HG03025 (cell line): ENCODE measurements around the gene ZFHX3.

ENCODE experiments used
- ATAC-seq: cut with Tn5 transposase; IDR thresholded peaks from one replicate; pipeline ENCODE4 v1.9.1; 2021; ENCODE audit warnings: mild to moderate bottlenecking, moderate library complexity; ENCODE audit not compliant: unreplicated experiment, low FRiP score

Gene ZFHX3

DNA sequence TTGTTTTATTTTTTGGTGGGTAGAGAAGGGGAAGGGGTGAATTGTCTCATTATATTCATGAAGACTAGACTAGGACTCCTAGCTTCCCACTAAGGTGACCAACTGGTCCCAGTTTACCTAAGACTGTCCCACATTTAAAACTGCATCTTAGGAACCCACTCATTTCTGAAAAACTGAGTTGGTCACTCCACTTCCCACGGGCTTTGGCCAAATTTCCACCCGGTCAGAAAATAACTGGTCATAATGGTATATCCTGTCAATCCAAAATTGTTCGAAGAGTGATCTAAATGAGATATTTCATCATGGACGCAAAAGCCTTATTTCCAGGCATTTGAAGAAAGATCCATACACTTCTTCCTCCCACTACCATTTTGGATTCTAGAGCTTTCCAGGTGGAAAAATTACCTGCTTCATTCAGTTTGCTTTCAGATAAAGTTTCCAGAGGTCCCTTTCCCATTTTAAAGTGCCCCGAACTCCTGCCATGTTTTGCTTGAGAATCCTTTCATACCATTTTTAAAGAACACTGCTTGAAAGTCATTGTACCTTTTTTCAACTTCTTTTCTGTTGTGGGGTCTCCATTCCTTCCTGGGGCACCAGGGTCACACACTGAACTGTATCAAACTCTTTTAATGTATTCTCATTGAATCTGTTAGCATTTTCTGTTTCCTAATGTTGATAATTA, 21.8 kb upstream of the ZFHX3 start:
- no peak for ATAC-seq

DNA sequence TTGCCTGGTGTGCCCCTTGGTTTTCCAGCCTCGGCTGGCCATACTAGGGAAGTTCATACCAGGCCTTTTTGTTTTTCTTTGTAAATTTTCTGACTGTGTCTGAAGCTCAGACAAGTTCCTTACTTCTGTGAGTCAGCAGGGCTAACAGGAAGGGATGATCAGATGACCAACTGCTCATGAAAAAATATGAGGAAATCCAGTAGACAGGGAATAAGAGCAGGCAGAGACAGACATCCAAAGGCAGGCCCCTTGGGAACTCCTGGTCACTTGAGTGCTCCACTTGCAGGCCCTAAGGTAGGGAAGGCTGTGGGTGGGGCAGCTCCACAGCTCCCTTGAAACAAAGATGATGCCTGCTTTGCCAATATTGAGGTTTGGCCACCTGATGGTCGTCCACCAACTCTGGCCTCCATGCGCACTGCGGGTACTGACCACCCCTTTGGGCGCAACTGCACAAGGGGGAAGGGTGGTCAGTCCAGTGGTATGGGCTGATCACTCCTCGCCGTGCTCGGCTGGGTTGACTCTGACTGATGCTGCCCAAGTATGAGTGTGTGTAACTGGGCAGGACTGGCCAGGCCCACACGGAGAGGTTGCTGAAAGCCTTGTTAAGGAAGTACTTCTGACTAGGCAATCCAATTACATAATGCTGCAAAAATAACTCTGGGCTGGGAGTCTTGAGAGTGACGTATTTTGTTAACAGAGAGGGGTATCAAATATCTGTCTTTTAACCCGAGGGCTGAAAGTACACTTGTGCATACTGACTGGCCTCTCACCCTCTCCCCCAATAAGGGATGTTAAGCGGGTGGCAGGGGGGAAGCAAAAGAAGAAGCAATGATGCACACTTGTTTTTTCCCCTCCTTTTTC, 20.8 kb upstream of the ZFHX3 start:
- no peak for ATAC-seq

DNA sequence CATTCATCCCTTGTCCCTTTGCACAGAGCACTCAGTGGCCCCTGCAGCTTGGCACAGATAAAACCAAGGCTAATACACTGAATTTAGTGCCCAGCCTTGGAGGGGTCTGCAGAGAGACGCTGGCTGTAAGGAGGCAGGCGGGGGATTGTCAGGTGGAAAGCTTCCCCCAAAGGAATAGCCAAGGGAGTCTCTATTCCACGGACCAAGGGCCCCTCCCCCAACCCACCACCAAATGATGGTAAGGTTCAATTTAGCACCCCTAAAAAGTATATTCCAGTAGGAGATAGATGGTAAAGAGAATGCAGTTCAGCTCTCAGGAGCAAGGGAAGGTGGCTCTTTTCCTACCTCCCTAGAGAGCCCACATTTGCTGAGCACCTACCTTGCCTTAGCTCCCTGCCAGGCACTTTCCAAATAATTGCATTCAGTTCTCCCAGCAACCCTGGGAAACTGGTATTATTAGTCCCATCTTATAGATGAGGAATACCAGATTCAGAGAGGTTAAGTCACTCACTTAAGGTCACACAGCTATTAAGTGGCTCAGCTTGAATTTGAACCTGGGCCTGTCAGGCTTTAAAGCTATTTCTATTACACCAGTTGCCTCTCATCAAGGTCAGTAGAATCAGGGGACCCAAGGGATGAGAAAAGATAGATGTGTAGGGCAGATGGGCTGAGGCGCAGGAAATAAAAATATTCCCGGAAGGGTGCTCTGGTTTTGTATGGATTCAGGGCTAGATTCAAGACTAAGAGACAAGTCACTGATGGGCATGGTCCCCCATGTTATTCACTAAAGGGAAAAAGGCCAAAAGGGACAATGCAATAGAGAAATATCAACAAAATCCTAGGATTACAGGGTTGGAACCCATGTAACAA, 20.0 kb upstream of the ZFHX3 start:
- no peak for ATAC-seq

DNA sequence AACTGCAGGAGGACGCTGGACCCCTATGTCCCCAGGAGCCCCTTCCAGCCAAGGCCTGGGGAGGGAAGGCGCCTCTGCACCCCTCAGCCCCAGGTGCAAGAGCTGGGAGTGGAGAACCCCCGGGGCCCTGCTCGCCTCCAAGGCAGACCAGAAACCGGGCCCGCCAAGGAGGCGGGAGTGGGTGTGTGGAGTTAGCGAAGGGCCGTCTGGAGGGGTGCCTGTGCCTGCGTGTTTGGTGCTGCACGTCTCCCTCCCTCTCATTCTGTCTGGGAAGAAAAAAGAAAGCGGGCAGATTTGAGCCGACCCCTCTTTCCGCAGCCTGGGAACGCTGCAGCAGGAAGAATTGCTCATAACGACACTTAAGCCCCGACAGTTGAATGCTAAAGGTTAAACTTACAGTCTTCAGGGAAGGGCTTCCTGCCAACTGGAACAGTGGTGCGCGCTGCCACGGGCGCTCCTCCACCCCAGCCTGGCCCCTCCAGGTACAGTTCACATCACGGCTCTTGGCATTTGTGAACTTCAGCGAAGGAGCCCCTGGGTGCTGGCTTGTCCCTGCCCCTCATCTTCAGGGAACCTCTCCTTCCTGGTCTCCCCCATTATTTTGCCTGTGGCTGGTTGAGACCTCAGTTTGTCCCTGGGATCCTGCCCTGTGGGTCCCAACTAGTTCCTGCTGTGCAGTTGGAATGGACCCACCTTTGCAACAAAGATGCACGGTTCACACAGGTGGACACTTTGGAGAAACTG, 19.2 kb upstream of the ZFHX3 start:
- no peak for ATAC-seq

DNA sequence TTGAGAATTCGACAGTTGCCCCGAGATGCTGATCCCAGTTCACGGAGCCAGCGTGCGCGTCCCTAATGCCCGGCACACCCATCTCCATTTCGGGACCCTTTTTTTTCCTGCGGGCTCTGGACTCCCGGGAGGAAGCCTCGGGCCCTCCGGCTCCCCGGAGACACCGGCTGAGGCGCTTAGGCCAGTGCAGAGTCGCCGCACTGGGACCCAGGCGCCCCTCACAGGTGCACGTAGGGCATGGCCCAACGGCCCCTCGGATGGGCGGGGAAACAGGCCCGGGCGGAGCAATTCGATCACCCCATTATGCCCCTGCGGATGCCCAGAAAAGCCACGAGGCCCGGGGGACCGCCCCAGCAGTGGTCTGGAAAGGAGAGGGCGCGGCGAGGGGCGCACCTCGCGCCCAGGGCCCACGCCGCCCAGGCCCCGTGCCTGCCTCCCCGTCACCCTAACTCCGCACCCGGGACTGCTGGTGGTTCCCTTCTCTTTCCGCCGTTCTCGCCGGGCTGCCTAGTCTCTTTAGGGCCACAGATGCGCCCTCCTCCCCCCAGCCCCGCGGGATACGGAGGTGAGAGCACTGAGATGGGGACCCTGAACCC, 18.5 kb upstream of the ZFHX3 start:
- ATAC-seq: no peak

DNA sequence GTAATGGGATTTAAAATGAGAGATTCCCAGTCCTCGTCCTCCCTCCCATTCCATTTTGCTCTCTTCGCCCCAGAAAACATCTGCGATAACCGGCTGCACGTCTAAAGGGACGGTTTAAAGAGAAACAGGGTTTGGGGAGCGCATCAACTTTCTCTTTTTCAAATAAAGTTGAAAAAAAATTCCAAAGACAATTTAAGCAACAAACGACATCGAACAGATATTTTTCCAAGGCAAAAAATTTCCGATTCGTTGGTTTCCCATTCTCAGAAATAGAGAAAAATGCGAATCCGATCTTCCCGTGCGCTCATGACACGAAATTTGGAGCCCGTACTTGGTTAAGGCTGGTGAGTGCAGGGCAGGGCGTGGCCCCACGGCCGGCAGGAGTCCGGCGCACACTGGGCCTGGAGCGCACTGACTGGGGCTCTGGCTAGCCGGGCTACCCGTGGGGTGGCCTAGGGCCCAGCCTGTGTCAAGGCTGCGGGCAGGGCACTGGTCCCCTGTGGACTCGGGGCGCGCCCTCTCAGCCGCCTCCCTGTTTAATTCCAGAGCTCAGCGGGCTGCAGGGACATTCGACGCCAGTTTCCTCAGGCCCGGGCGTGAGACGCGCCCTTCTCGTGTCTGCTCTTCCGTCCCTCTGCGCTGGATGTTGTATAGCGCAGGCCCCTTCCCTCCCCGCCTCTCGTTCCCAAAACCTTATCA, 17.9 kb upstream of the ZFHX3 start:
- no peak for ATAC-seq

DNA sequence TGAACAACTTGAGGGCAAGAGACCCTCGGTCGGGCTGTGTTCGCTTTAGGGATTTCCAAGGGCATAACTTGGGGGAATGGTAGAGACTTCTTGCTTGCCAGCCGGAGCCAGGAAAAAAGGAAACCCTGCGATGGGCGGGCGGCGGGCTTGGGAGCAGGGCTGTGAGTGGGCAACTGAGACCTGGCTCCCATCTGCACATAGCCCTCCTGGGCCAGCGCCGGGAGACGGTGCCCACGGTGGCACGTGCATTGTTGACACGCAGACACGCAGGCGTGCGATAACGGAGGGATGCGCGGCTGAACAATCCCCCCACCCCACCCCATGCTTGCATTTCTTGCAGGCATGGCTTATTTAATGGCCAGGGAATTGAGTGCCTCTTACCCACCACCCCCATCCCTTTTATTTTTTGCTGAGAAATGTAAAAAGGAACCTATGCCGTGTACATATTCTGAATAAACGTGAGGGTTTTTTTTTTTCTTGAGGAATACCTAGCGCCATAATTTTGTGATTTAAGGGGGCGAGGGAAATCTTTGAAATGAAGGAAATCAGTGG, 17.1 kb upstream of the ZFHX3 start:
- no peak for ATAC-seq

DNA sequence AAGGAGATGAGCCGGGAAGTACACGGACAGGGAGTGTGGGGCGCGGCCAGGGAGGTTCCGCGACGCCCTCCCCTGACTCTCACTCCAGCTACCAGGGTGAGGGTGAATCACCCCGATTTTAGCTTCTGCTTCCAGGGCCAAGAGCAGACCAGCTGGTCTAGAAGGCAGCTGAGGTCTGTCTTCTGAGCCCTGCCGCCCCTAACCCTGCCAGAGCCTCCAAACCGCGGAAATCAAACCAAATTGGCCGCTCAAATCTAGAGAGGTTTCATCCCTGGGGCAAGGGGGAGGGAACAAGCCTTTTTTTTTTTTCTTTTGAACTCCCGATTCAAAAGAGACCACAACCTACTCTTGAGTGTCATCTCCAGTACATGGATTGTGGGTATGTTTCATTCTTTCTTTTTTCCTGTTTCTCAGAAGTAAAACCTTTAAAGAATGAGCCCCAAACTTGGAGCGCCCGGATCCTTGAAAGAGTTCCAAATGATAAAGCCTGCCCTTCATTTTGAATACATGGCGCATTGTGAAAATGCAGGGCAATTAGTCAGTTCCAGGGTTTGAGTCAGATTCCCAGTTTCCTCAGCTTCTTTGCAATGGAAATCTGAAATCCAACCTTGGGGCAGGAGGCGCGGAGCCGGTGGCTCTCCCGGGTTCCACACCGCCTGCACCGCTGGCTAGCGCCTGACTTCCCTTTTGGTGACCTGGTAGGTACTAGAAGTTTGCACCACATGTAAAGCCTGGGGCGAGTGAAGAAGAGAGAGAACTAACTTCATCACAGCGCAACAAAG, 16.5 kb upstream of the ZFHX3 start:
- no peak for ATAC-seq

DNA sequence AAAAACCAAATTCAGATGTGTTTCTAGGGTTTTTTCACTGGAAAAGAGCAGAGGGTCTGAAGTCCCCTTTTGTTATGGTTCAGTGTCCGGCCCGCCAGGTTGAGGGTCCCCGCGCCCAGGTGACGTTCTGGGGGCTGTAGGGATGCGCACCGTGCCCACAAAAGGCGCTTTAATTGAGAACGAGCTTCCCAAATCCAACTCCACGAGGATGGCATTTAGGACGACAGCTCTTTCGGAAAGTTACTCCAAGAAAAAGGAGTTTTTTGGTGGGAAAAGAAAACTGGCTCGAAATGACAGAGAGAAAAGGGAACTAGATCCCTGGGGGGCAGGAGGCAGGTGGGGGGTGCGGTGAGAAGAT, 15.9 kb upstream of the ZFHX3 start:
- no peak for ATAC-seq

DNA sequence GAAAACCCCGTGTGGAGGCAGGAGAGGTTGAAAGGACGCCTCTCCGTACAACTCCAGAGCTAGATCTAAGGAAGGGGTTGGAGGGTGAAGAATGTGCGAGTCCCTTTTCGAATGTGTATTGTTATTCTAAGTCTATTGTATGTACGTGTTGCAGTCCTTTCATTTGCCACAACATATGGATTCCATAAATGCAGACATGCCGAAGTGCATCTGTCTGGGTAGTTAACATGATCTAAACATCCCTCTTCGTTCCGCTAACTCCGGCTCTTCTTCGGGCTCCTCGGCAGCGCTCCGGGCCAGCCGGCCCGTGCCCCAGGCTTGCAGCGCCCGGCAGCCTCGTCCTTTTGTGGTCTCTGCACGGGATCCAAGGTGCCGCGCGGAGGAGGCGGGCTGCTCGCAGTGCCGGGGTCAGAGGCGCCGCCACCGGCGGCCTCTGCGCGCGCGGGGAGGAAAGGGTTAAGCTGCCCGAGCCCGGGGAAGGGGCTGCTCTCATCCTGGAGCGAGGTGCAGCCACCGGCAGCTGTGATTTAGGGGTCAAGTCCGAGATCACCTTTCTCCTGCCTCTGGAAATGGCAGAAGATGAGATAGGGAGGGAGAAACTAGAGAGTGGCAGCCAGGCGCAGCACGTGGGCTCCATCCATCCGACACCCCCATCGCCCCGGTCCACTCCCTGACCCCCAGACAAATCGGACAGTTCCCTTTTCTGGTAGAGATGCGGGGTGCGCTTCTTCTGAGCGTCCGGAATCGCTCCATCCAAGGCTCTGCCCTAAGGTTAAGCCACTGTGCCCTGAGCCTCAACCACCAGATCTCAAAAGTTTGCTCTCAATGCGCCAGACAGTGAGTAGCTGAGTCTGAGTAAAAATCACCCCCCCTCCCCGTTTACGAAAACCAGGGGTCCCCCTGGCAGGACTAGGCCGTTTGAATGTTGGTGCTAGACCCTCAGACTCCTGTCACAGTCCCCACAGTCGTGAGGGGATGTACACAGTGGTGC, 15.1 kb upstream of the ZFHX3 start:
- ATAC-seq: no peak

DNA sequence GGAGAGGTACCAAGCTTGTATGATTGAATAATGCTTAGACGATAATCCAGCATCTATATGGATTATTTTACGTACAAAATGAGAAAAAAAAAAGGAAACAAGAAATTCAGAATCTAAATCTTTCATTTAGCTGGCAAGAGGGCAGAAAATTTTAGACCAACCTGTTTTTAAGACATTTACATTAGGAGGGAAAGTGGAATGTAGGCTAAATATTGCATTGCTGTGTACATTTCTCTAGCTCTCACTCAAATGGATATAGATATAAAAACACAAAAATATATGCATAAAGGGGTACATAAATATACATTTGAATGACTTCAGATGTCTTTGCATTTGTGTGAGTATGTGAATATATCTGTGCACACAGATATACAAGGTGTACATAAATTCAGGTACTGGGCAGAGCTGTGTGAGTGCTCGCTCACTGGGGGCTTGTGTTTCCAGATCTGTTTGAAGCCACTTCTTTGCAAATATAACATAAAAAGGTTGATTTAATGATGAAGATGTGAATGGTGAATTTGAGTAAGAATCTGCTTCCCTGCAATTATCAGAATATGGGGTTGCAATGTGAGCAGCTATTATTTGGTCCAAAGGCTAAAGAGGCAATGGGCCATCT, 14.2 kb upstream of the ZFHX3 start:
- no peak for ATAC-seq

DNA sequence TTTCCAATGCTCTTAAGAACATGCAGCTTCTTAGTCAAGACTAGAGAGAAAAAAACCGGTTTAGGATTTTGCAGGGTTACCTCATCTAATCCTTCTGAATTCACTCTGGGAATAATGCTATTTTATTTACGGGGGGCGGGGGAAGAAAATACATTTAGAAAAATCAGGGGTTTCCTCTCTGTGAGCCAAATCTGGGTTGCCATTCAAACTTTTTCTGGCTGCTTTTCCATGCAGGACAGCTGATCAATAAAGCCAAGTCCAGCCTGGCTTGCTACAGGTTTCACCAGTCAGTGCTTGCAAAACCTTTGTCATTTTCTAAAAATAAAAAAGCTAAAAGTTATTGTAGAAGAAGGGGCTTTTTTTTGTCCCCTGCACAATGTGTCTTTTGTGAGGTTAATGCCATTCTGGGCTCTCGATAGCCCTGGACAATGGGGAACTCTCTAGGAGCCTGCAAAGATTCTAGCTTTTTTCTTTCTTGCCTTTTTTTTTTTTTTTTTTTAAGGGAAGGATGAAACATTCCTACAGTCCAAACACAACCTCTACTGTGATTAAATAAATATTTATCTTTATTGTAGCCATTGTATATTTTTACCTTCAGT, 13.1 kb upstream of the ZFHX3 start:
- no peak for ATAC-seq

DNA sequence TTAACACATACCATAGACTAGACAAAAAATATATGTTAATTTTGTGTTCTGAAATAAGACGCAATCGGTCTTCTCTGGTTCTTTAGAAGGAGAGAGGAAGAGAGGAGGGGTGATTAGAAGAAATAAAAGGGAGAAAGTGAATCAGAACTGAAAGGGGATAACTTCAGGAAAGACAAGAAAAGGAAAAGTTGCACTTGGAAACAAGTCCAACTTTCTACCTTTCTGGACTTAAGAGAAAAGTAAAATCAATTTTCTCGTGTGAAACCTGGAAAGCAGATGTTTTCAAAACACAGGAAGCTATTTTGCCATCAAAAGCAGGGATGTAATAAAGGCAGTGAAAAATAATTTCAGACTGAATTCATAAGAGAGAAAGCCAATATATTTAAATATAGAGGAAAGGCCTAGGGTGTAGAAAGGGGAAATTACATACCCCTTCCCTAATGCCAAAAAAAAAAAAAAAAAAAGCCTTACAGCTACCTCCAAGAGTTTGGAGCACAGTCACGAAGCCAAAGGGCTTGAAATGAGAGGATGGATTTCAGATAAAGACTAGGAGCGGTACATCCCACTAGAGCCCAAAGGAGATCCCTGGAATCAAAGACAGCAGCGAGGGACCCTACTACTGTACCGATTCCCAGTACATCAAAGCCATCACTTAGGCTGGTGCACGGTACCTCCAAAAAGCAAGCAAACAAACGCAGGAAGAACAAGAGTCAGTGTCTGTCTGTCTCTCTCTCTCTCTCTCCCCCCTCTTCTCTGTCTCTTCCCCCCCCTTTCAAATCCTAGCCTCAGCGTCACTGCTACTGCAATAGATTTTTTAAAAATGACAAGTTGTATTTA, 12.1 kb upstream of the ZFHX3 start:
- no peak for ATAC-seq

DNA sequence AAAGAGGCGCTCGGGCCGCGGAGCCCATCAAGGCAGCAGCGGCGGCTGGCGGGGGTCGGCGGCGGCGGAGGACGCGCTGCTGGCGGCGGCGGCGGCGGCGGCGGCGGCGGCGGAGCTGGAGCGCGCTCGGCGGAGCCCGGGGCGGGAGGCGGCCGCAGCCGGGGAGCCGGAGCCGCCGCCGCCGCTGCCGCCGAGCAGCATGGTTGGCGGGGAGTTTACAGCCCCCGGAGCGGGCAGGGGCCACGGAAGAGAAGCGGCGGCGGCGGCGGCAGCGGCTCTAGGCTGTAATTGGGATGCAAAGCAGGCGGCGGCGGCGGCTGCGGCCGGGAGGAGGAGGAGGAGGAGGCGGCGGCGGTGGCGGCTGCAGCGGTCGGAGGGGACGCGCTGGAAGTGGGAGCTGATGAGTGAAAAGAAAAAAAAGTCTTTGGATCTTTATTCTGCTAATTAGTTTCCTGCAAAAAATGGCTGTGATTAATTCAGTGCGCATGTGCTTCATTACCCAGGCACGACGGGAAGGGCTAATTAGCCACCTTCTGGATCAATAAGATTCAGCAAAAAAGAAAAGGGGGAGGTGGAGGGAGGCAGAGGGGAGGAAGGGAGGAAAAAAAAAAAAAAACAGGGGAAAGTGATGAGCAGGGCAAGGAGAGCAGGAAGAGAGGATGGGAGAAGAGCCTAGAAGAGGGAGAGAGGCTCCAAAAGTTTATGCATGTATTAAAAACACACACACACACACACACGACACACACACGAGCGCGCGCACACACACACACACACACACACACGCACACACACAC, 10.9 kb upstream of the ZFHX3 start:
- peak; percentile 35 for ATAC-seq

DNA sequence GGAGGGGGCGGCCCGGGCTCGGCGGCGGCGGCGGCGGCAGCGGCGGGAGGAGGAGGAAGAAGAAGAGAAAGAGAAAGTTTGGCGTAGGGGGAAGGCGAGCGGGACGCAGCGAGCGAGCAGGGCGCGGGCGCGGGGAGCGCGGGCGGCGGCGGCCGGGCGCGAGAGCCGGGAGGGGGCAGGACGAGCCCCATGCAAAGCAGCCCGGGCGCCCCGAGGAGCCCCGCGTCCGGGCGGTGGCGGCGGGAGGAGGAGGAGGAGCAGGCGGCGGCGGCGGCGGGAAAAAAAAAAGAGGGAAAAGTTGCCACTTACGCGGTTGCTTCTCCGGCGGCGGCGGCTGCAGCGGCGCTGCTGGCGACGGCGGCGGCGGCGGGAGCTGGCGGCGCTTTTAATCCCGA, 10.3 kb upstream of the ZFHX3 start:
- ATAC-seq: peak; percentile 82
